IPS-18c (cell line): ENCODE data around the gene ACKR1.

ENCODE experiments used
- H3K4me3 ChIP-seq: 2 replicates; pipeline ENCODE4 v1.7.0; 2013; ENCODE audit warnings: low read depth, mild to moderate bottlenecking, low read length, moderate library complexity; ENCODE audit not compliant: insufficient read depth
- H3K9me3 ChIP-seq: one replicate; pipeline ENCODE4 v1.6.1; 2013; ENCODE audit warnings: mild to moderate bottlenecking, low read length, moderate library complexity; ENCODE audit not compliant: control insufficient read depth, insufficient read depth

ACKR1 gene, protein sequence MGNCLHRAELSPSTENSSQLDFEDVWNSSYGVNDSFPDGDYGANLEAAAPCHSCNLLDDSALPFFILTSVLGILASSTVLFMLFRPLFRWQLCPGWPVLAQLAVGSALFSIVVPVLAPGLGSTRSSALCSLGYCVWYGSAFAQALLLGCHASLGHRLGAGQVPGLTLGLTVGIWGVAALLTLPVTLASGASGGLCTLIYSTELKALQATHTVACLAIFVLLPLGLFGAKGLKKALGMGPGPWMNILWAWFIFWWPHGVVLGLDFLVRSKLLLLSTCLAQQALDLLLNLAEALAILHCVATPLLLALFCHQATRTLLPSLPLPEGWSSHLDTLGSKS

DNA sequence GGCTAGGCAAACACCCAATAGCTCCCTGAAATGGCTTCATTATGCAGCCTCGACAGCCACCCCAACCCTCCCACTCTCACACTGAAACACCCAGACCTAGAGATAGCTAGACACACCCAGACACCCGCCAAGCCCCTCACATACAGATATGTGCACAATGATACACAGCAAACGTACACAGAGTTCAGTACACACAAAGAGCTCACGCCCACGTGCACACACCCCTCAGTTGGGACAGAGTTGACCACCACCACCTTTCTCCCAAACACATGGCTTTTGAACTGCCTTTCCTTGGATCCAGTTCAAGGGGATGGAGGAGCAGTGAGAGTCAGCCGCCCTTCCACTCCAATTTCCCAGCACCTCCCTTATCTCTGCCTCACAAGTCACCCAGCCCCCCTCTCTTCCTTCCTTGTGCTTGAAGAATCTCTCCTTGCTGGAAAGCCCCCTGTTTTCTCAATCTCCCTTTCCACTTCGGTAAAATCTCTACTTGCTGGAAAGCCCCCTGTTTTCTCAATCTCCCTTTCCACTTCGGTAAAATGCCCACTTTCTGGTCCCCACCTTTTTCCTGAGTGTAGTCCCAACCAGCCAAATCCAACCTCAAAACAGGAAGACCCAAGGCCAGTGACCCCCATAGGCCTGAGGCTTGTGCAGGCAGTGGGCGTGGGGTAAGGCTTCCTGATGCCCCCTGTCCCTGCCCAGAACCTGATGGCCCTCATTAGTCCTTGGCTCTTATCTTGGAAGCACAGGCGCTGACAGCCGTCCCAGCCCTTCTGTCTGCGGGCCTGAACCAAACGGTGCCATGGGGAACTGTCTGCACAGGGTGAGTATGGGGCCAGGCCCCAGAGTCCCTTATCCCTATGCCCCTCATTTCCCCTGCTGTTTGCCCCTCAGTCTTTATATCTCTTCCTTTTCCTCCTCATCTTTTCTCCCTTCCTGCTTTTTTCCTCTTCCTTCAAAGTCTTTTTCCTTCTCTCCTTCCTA lies at the start of gene ACKR1:
ACKR1 (plus strand) TSS at position 715 of the 981 bp plus-strand sequence; CDS start at position 800, 85 bp downstream.
- no peak within 1 kb of the TSS for H3K4me3 ChIP-seq
- no peaks in the 10 kb centered on the region for H3K9me3 ChIP-seq

DNA sequence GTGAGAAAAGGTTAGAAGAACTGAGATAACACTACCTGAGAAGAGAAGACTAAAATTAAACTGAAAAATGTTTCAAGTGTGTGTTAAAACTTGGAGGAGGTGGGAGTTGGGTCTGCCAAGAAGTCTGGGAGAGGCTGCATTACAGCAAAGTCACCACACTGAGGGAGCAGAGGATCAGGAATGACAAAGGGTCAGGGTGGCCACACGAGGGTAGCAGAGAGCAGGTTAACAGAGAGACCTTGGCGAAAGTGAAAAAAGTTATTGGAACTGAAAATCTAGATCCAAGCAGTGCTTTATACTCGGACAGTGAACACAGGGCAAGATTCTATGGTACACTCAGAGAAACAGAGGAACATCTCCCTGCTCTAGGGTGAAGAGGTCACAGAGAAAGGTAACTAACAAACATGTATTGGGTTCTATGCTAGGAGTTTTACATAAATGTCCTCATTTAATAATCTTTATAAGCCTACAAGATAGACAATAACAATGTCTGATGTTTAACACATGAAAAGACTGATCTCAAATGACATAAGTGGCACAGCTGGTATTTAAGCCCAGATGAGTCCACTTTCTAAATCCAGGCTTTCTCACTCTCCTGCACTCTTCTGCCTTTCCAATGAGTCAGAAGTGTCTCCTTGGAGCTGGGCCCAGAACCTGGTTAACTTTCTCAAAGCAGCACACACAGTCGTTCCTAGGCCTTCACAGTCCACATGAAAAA lies 43.5 kb upstream of the ACKR1 start:
- Histone ChIP-seq H3K4me3 (no peak overlapping the region), H3K9me3 (no peaks in the 10 kb centered on the region)

DNA sequence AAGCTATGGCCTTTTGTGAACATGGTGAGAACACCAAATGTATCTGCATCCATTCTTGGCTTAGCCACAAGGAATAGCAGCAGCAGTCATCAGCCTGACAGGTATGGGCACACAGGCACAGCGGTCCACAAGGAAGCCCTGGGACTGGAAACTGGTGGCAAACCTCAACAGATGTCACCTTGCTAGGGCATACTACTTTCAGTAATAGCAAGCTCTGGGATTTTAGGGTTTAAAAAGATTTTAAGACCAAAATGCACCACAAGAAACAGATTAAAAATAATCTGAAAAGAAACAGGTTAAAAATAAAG lies 43.0 kb upstream of the ACKR1 start:
- no peaks in the 10 kb centered on the region for H3K9me3 ChIP-seq
- H3K4me3 ChIP-seq = no peak overlapping the region

DNA sequence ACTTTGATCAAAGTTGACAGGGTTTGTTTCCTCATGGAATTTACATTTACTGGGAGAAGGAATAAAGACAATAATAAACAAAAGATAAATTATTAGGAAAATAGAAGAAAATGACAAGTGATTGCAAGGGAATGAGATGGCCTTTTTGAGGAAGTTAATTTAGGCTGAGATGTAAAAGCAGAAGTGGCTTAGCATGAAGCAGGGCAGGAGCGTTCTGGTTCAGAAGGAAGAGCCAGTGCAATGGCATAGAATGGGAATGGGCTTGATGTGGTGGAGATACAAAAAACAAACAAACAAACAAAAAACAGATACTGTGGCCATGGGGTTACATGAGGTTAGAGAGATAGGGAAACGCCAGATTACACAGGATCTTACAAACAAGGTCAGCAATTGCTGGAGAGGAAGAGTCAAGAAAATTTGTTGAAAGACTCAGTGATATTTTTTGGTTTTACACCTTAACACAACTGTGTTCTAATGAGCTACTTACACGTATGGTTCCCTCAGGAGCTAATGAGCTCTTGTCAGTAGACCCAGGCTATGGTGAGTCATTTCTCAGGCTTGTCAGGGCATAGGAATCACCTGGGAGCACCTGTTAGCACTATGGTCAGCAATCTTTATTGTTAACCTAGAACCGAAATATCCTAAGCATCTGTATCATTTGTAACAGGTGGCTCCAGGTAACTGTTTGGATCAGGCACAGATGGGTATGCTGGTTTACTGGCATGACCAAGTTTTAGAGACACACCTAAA lies 42.0 kb upstream of the ACKR1 start:
- H3K9me3 ChIP-seq = no peaks in the 10 kb centered on the region
- no peak overlapping the region for H3K4me3 ChIP-seq

DNA sequence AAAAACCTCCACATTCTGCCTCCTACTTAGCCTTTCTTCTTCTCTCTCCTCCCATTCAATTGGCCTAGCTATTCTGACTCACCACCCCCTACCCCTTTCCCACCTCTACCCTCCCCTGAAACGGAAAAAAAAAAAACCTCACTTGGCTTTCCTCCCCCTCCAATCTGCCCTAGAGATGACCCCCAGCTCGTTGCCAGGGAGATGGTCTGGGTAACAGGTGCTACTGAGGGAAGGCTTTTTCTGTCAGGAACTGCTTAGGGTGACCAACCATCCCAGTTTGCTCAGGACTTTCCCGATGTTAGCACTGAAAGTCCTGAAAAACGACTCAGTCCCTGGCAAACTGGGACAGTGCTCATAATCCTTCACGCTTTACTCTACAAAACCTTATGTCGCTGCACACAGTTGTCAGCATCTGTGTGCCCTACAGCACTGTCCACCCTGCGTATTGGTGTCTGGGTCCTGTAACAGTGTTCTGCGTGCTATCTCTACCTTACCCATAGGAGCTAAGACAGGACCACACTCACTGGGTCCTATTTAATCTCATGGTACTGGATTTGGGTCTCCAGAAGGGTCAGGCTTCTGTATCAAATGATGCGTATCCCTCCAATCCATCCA lies 41.0 kb upstream of the ACKR1 start:
- H3K9me3 ChIP-seq = no peaks in the 10 kb centered on the region
- H3K4me3 ChIP-seq = no peak overlapping the region

DNA sequence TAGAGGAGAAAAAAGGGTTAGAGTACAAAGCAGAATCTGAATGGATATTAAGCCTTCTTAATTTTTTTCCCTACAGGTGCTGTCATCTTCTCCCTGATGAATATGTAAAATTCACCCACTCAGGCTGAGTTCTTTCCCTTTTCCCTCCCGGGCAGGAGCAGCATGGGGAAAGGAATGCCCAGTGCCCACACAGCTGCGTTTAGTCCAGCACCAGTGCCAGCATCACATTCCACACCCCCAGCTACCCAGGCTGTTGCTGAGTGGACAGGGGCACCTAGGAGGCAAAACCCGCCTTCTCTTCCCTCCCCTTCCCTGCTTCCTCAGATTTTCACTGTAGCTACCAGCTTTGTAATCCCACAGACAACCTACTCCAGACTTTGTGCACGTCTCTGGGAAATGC lies 36.6 kb upstream of the ACKR1 start:
- peaks cover 4% of the 10 kb centered on the region for H3K9me3 ChIP-seq

DNA sequence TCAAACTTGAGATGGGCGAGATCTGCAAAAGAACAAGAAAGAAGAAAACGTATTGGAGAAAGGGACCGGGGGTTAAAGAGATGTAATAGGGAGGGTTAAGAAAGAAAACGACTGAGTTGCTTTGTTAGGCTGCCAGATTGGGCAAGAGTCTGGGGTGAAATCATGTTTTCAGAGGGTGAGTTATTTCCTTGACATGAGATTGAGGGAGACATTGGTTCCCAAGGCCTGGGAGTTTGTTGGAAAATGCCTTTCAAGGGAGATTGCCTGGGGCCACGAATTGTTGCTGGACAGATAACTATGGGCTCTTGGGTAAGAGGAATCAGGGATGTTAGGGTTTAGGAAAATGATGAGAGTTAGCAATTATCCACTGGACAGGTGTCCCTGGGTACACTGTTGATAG lies 34.0 kb upstream of the ACKR1 start:
- Histone ChIP-seq H3K9me3 (peaks cover 4% of the 10 kb centered on the region), H3K4me3 (peak overlapping the region; percentile 32; the same call in 1 of the 2 replicates)

More for the DNA sequence above, 36.6 kb upstream of the ACKR1 start:
- no peak overlapping the region for H3K4me3 ChIP-seq

DNA sequence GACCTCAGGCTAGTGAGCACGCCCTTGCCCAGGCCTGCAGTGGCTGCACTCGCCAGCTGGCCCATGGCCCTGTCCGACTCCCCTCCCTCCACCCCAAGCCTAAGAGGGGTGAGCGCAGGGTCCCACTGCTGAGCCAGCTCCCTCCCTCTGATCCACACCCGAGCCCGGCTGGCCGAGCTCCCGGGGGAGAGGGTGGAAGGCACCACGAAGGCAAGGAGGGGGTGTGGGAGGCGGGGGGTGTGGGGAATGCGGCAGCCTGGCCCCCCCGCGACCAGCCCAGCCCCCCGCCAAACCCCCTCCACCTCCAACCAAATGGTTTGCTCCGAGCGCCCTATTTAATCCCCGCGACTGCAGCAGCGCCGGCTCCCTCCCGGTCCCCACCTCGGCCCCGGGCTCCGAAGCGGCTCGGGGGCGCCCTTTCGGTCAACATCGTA lies 33.4 kb upstream of the ACKR1 start, which contains the start of gene CADM3:
CADM3 (plus strand) TSS at position 362 of the 434 bp plus-strand sequence. CDS start 151 bp downstream, outside the sequence.
- Histone ChIP-seq H3K9me3 (peaks cover 4% of the 10 kb centered on the region), H3K4me3 (peak within 1 kb of the TSS; percentile 84)

DNA sequence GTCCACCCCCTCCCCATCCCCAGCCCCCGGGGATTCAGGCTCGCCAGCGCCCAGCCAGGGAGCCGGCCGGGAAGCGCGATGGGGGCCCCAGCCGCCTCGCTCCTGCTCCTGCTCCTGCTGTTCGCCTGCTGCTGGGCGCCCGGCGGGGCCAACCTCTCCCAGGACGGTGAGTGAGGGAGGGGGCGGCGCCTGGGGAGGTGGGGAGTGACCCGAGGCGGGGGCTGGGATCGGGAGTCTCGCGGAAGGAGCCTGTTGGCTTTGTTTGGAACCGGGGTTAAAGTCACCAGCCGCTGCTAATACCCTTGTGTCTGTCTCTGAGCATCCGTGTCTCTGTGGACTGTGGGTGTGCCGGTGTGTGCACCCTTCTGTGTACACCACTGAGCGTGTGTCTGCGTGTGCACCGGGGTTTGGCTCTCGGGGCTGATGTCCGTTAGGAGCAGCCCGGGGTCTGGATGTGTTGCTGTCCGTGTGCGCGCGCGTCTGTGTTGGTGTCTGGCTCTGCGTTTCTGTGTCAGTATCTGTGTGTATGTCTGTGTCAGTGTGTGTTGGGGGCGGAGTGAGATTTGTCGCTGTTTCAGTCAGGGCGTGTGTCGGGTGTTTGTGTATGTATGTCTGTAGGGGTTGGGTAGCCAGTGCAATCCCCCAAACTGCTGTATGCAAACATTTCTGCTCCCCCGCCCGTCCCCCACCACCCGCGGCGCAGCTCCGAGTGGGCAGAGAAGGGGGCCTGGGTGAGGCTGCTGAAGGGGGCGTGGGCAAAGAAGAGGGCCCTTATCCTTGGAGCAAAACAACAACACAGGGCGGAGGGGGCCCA lies 32.8 kb upstream of the ACKR1 start:
- H3K4me3 ChIP-seq = peak overlapping the region; percentile 84
- H3K9me3 ChIP-seq = peaks cover 4% of the 10 kb centered on the region

DNA sequence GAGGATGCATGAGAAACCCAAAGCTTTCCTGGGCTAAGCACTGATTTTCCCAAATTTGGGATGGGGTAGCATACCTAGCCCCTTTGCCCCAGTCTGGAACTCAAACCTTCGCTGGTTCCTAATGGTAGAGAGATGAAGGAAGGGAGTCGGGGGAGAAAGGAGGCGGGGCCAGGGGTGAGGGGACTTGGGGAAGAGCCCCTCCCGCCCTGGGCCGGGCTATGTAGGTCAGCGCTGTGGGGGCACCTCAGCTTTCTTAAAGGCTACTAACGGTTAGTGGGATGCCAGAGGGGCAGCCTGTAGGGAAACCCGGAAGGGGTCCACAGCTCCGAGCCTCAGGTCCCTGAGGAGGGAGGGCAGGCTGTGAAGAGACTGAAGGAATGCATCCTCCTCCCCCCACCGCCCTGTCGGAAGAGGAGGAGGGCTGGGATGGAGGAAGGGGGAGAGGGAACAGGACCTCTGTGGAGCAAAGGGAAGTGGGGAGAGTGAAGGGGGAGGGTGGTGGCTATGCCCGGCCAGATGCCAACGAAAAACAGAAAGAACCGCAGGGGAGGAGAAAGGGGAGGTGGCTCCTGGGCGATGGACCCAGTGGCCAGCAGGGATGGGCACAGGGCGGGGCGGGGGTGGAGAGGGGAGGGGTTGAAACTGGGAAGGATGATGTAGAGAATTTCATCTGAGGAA lies 31.9 kb upstream of the ACKR1 start:
- Histone ChIP-seq H3K4me3 (peak overlapping the region; percentile 84), H3K9me3 (peaks cover 4% of the 10 kb centered on the region)

DNA sequence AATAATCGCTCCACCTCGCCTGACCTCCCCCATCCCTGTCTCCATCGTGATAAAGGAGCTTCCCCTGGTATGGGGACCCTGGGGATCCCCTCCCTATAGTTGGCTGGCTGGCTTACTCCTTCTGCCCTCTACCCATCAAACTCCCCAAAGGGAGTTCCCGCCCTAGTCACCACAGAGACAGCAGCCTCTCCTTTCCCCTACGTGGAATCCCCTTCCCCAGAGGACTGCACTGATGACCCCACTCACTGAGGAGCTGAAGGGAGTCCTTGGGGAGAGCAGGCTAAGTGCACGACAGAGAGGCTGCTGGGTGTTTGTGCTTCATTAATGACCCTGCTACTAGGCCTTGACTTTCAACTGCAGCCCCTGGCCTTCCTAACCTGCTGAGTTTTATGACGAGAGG lies 31.4 kb upstream of the ACKR1 start:
- Histone ChIP-seq H3K4me3 (peak overlapping the region; percentile 84), H3K9me3 (peaks cover 4% of the 10 kb centered on the region)

DNA sequence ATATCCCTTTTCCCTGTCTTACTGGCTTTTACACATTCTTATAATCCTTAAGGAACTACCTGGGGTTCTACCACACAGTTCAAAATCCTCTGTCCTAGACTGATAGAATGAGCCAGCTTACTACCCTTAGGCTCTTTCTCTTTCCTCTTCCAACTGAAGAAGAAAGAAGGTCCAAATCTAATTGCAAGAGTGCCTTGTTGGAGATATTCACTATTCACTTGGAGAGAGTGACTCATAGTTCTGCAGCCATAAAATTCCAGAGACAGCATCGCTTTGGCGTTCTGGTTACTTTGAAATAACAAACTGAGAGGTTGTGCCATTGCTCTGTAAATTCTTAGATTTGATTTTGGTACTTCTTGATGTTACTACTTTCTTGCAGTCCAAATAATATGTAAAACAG lies 29.1 kb upstream of the ACKR1 start:
- no peak overlapping the region for H3K4me3 ChIP-seq

DNA sequence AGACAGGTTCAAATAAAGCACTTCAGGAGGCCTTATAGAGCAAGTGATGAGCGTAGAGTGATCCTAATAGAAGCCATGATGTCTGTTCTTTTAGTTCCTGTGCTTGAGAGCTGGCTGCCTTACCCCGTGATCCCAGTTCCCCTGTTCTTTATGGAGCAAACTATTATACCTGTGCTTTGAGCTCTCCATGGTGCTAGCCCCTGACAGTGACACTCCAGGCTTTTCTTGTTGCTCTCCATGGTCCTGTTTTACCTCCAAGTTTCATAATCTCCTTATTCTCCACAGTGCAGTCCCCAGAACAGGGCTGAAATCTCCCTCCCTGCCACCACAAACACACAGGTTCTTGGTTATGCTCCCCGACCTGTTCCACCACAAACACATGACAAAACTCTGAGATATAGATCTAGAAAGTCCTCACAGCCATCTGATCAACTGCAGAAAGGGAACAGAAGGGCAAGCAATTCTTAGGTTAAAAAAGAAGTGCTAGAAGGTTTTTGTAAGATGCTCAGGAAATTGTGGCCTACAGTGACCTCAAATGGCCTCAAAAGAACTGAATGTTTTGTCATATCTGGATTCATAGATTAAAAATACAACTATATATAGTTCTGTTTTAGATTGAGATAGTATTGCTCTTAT lies 27.3 kb upstream of the ACKR1 start:
- no peaks in the 10 kb centered on the region for H3K9me3 ChIP-seq
- H3K4me3 ChIP-seq = no peak overlapping the region

More for the DNA sequence above, 29.1 kb upstream of the ACKR1 start:
- H3K9me3 ChIP-seq = peaks cover 2% of the 10 kb centered on the region

DNA sequence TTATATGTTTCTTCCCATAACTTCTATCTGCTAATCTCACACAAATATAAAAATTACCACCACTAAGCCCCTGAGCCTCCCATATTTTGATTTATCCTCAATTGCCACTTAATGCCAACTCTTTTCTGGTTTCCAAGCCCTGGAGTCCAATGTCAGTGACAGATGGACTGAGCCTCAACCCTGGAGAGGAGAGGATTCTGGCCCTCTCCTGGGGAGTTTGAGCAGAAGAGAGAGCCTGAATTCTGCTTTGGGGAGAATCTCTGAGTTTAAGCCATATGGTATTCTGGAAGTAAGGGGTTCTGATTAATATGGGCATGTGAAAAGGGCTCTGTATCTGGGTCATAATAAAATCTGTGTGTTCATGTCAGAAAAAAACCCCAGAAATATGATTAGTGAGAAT lies 24.8 kb upstream of the ACKR1 start:
- no peaks in the 10 kb centered on the region for H3K9me3 ChIP-seq
- no peak overlapping the region for H3K4me3 ChIP-seq

DNA sequence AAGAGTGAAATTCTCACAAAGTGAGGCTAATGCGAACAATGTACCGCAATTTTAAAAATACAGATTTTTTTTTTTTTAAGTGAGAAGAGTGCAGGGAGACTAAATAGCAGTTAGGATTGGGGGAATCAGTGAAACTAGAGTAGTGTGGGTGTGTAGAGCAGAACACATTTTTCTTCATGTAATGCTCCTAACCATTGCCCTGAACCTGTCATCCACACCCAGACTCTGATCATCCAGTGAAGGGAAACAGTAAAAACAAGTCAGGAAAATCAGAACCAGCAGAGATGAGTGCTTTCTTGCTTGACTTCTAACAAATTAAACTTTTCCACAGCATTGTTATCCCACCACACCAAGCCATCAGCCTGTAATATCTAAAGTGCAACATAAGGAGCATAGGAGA lies 24.2 kb upstream of the ACKR1 start:
- H3K4me3 ChIP-seq = no peak overlapping the region
- H3K9me3 ChIP-seq = no peaks in the 10 kb centered on the region
